ENCODE measurements around the gene CLBA1.

The CLBA1 gene

DNA sequence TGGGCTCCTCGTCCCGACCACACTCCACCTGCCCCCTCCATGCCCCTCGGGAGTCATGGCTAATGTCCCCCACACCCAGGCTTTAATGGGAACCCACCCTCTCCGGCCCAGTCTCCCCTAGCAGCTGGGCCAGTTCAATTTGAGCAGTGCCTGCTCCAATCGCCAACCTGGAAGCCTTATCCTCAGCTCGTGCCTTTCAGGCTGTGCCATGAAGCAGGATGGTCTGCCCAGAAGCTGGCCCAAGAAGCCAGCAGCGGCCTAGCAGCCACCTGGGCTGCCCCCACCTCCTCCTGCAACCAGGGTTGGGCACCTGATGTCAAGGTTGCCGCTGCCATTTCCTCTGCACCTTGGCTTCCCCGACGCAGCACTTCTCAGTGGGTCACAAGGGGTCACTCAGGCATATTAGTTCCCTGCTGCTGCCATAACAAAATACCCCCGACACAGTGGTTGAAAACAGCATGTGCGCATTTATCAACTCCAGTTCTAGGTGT is 2.3 kb upstream of the CLBA1 start:
- FAIRE-seq (no peak), DNase-seq (ENCODE audit: insufficient read length, low spot score) (no peak)
- TF ChIP-seq, protein P1, sequence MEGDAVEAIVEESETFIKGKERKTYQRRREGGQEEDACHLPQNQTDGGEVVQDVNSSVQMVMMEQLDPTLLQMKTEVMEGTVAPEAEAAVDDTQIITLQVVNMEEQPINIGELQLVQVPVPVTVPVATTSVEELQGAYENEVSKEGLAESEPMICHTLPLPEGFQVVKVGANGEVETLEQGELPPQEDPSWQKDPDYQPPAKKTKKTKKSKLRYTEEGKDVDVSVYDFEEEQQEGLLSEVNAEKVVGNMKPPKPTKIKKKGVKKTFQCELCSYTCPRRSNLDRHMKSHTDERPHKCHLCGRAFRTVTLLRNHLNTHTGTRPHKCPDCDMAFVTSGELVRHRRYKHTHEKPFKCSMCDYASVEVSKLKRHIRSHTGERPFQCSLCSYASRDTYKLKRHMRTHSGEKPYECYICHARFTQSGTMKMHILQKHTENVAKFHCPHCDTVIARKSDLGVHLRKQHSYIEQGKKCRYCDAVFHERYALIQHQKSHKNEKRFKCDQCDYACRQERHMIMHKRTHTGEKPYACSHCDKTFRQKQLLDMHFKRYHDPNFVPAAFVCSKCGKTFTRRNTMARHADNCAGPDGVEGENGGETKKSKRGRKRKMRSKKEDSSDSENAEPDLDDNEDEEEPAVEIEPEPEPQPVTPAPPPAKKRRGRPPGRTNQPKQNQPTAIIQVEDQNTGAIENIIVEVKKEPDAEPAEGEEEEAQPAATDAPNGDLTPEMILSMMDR (IDR thresholded peaks at IDR 0.05; ENCODE audit: insufficient read depth, missing control alignments): no peak

DNA sequence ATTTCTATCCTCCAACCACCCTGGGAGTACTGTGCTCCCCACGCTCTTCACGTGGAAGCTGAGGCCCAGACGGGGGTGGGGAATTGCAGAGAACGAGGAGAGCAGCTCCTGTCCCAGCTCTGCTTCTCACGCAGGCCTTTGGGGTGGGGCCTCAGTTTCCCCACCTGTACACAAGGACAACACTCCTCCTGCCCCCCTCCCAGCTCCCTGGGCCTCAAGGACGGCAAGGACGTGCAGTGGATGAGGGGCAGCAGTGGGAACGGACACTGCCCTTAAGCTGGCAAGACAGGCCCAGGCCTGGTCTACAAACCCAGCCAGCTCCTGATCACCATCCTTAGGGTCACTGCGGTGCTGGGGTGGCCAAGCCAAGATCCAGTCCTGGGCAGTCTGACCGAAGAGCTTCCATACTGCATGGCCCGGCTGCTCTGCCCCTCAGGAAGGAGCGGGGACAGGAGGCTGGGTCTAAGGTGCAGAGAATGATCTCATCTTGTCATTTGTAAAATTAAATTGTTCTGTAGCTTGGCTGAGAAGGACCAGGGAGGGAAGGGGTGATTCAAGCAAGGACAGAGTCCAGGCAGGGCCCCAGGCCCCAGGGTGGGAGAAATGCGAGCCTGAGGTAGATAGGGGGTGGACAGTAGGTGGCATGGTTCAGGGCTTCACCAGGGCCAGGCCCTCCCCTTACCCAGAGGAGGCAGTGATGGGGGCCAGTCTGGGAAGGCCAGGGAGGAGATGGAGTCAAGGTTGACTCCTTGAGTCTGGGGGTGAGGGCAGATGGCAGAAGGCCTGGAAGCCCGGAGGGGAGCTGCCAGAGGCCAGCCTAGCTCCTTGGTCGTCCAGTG is 1.3 kb upstream of the CLBA1 start:
- no peak for FAIRE-seq
- no peak for DNase-seq (ENCODE audit: insufficient read length, low spot score)
- TF ChIP-seq, protein P1 (IDR thresholded peaks at IDR 0.05; ENCODE audit: insufficient read depth, missing control alignments): no peak

GRCh38 chr14:104986487-104987164 is 1.0 kb downstream of the CLBA1 start:
- no peak for DNase-seq (ENCODE audit: insufficient read length, low spot score)
- TF ChIP-seq, protein P1 (IDR thresholded peaks at IDR 0.05; ENCODE audit: insufficient read depth, missing control alignments): no peak
- FAIRE-seq: no peak

DNA sequence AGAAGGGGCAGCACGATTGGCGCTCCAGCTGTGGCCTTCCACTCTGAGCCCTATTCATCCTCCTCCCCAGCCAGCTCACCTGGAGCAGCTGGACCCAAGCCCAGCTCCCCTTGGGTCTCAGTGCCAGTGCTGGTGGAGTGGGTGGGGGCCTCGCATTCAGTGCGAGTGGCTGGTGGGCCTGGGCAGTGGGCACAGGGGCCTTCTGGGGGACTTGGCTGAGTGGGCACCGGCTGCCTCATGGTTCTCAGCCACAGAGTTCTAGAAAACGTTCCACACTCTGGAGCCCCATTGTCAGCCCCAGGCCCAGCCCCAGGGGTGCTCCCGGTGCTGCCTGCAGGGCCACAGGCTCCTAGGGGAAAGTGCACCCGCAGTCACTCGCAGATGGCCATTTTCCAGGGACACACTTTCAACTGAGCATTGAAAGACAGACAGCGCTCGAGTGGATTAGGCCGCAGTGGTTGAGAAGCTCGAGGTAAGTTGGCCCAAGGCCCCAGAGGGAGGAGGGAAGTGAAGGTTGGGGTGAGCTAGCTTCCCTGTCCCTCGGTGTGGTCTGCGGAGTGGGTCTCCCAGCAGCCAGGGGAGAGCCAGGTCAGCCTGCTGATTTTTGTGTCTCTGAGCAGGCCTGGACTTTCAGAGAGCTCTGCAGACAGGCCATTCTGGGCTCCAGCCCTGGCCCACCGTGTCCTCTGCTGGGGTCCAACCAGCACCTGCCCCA is 3.8 kb downstream of the CLBA1 start:
- TF ChIP-seq, protein P1 (IDR thresholded peaks at IDR 0.05; ENCODE audit: insufficient read depth, missing control alignments): no peak
- no peak for DNase-seq (ENCODE audit: insufficient read length, low spot score)
- FAIRE-seq: no peak

DNA sequence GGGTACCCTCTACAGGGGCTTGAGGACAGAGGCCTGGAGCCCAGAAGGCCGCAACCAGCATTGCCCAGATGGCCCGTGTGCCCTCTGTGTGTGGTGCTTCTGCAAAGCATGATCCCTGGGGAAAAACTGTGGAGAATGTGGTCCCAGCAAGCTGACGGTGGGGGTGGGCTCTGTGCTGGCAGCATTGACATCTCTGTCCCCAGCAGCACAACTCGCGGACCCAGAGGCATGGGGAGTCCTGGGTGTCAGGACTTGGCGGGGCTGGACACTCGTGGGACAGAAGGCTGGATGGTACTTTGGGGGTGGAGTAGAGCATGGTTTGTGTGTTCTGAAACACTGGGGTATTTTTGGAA is 4.3 kb downstream of the CLBA1 start:
- FAIRE-seq (no peak), DNase-seq (ENCODE audit: insufficient read length, low spot score) (no peak)
- TF ChIP-seq, protein P1 (IDR thresholded peaks at IDR 0.05; ENCODE audit: insufficient read depth, missing control alignments): no peak

- FAIRE-seq (no peak), DNase-seq (ENCODE audit: insufficient read length, low spot score) (no peak)
- TF ChIP-seq, protein P1 (IDR thresholded peaks at IDR 0.05; ENCODE audit: insufficient read depth, missing control alignments): no peak
These were observed 6.3 kb downstream of the CLBA1 start for GRCh38 chr14:104991896-104992230.

Data from D721Med (cell line).